Activated T-cell treated with anti-CD3 and anti-CD28 coated beads, Interleukin-2, amount 50 U/mL, for 4 hours (primary cell): ENCODE measurements around the gene GNG8. TPM values are rescaled to one million over a fixed set of nuclear protein-coding genes. Genes with fewer than 3 reads are reported as not detected.
A peak's percentile ranks its signal among the peaks of the same experiment; 100 is the strongest.
"Not testable (repeated sequence)": the region's sequence is repeated elsewhere in the genome, so short reads cannot be mapped to it uniquely, and the experiment has no call there.

Experiments used
- ATAC-seq, 2 donors: fragments of 200-7000 bp; cut with Tn5 transposase; one replicate each; pipeline ENCODE4 v1.10.0; 2021
- DNase-seq: peaks from one replicate; pipeline ENCODE4 v3.0.0-alpha.2; 2020
- H3K27me3 Mint-ChIP-seq: one replicate; pipeline ENCODE4 v1.8.0; 2021; ENCODE audit warnings: low read depth, mixed read lengths
- H3K36me3 Mint-ChIP-seq: one replicate; pipeline ENCODE4 v1.8.0; 2022; ENCODE audit warnings: mixed read lengths; ENCODE audit not compliant: insufficient read depth
- H3K4me1 Mint-ChIP-seq: one replicate; pipeline ENCODE4 v1.8.0; 2021; ENCODE audit warnings: low read depth, mixed read lengths
- H3K4me3 Mint-ChIP-seq: one replicate; pipeline ENCODE4 v1.8.0; 2021; ENCODE audit warnings: mild to moderate bottlenecking, moderate library complexity, mixed read lengths
- H3K9me3 Mint-ChIP-seq: one replicate; pipeline ENCODE4 v1.8.0; 2021; ENCODE audit warnings: mixed read lengths
- total RNA-seq, 3 donors: library from RNA; stranded (reverse); gene quantifications; one replicate each; pipeline ENCODE4 v1.2.1, GENCODE V29; 2021

Gene GNG8
- total RNA-seq, 3 donors from 2014 or later, result 1.5 to 2.6 (median 2.4) TPM

GRCh38 chr19:46631481-46631880 lies 4.5 kb downstream of the GNG8 start:
- Mint-ChIP-seq H3K27me3 (peaks cover 3% of the 10 kb centered on the region), H3K9me3 (no peaks in the 10 kb centered on the region), H3K4me3 (no peak overlapping the region), H3K36me3 (no peaks in the 10 kb centered on the region), H3K4me1 (peaks cover 21% of the 10 kb centered on the region)
- ATAC-seq (no peak), DNase-seq (no peak)

GRCh38 chr19:46630586-46631205 lies 5.3 kb downstream of the GNG8 start:
- H3K27me3 Mint-ChIP-seq, result peaks cover 3% of the 10 kb centered on the region
- no peaks in the 10 kb centered on the region for H3K36me3 Mint-ChIP-seq
- no peak for ATAC-seq
- H3K4me3 Mint-ChIP-seq, result peak overlapping the region; percentile 16
- H3K4me1 Mint-ChIP-seq, result peaks cover 19% of the 10 kb centered on the region
- no peaks in the 10 kb centered on the region for H3K9me3 Mint-ChIP-seq
- no peak for DNase-seq

DNA sequence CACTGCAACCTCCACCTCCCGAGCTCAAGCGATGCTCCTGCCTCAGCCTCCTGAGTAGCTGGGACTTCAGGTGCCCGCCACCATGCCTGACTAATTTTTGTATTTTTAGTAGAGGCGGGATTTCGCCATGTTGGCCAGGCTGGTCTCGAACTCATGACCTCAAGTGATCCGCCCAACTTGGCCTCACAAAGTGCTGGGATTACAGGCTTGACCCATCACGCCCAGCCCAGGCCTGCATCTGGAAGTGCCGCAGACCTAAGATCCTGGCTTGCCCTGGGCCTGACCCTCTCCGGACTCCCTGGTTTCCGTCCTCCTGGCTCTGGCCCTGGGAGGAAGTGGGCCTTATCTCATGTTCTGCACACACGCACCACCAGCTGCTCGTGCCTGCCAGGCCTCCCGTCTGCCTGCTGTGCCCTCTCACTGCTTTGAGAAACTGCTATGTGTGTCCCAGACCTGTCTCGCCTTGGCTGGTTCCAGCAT lies 6.4 kb downstream of the GNG8 start:
- ATAC-seq (no peak), DNase-seq (no peak)
- H3K27me3 Mint-ChIP-seq, result peaks cover 3% of the 10 kb centered on the region
- H3K4me3 Mint-ChIP-seq, result no peak overlapping the region
- H3K9me3 Mint-ChIP-seq, result no peaks in the 10 kb centered on the region
- H3K4me1 Mint-ChIP-seq, result peaks cover 25% of the 10 kb centered on the region
- H3K36me3 Mint-ChIP-seq, result no peaks in the 10 kb centered on the region

GRCh38 chr19:46628970-46629369 lies 7.0 kb downstream of the GNG8 start:
- H3K27me3 Mint-ChIP-seq, DNase-seq, H3K9me3 Mint-ChIP-seq, ATAC-seq, H3K4me3 Mint-ChIP-seq, H3K36me3 Mint-ChIP-seq: not testable (repeated sequence)
- peaks cover 29% of the 10 kb centered on the region for H3K4me1 Mint-ChIP-seq

DNA sequence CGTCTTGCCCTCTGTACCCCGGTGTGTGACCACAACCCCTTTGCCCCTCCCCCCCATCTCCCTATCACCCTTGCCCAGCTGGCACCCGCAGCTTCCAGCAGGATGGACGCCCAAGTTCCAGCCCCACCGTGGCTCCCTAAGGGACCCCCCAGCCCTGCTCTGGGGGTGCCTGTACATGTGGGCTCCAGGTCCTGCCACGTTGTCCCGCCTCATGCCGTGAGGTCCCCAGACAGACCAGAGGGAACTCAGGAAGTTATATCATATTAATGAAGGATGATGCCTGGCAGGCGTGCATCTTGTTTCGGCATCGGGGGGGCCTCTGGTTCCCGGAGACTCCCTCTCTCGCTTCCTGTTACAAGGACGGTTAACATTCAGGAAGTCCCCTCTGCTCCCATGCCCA lies 9.6 kb downstream of the GNG8 start:
- Mint-ChIP-seq H3K27me3 (peaks cover 3% of the 10 kb centered on the region), H3K4me3 (no peak overlapping the region)
- ATAC-seq, result no peak

GRCh38 chr19:46625731-46626130 lies 10.3 kb downstream of the GNG8 start:
- H3K9me3 Mint-ChIP-seq, result no peaks in the 10 kb centered on the region
- ATAC-seq (no peak), DNase-seq (no peak)
- peaks cover 3% of the 10 kb centered on the region for H3K27me3 Mint-ChIP-seq
- H3K36me3 Mint-ChIP-seq, result no peaks in the 10 kb centered on the region
- no peak overlapping the region for H3K4me3 Mint-ChIP-seq
- peaks cover 35% of the 10 kb centered on the region for H3K4me1 Mint-ChIP-seq

More for the DNA sequence above, 9.6 kb downstream of the GNG8 start:
- Mint-ChIP-seq H3K9me3 (no peaks in the 10 kb centered on the region), H3K36me3 (no peaks in the 10 kb centered on the region), H3K4me1 (peaks cover 29% of the 10 kb centered on the region)
- no peak for DNase-seq

- H3K4me3 Mint-ChIP-seq, result peak within 1 kb of the TSS; percentile 68
- H3K9me3 Mint-ChIP-seq, result no peaks in the 10 kb centered on the region
- H3K36me3 Mint-ChIP-seq, result no peaks in the 10 kb centered on the region
- H3K4me1 Mint-ChIP-seq, result peaks cover 41% of the 10 kb centered on the region
- ATAC-seq (peak; percentile 24 to 57), DNase-seq (no peak)
- H3K27me3 Mint-ChIP-seq, result peaks cover 3% of the 10 kb centered on the region
These were observed 10.9 kb downstream of the GNG8 start, which contains the start of gene PTGIR for GRCh38 chr19:46624958-46625661. Gene PTGIR (minus strand): TSS chr19:46625089. CDS start chr19:46624225, 864 bp downstream.

DNA sequence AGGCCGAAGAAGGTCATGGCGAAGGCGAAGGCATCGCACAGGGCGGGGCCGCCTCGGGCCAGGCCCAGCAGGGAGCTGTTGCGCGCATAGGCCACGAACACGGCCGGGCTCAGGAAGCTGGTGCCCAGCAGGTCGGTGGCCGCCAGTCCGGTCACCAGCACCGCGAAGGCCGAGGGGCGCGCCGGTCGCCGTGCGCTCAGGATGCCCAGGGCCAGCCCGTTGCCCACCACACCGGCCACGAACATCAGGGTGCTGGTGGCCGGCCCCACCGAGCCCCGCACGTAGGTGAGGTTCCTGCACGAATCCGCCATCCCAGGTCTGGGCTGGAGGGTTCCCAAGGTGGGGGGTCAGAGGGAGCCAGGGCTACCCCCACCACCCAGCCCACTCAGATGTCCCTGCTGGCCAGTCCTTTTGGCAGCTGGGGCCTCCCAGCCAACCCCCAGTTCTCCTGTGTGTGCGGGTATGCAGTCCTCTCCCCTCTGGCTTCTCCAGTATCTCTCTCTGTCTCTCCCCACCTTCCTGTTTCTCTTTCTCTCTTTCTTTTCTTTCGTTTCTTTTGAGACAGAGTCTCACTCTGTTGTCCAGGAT lies 12.0 kb downstream of the GNG8 start:
- no peaks in the 10 kb centered on the region for H3K36me3 Mint-ChIP-seq
- H3K4me3 Mint-ChIP-seq, result peak overlapping the region; percentile 68
- ATAC-seq (no peak), DNase-seq (no peak)
- H3K4me1 Mint-ChIP-seq, result peaks cover 51% of the 10 kb centered on the region
- no peaks in the 10 kb centered on the region for H3K27me3 Mint-ChIP-seq
- no peaks in the 10 kb centered on the region for H3K9me3 Mint-ChIP-seq

DNA sequence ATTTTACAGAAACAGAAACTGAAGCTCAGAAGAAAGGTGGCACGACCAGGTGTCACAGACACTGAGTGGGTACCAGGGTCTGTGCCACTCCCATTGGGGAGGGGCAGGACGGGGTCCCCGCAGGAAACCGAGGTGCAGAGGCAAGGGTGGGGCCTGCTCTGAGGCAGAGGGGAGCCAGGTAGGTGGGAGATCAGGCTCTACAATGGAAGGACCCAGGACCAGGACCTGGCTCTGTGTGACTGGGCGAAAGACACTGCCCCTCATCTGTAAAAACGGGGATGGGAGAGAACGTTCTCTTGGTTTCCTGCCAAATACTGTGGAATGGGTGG lies 13.9 kb downstream of the GNG8 start:
- Mint-ChIP-seq H3K36me3 (no peaks in the 10 kb centered on the region), H3K27me3 (no peaks in the 10 kb centered on the region), H3K9me3 (no peaks in the 10 kb centered on the region), H3K4me1 (peaks cover 60% of the 10 kb centered on the region), H3K4me3 (no peak overlapping the region)
- DNase-seq (no peak), ATAC-seq (no peak)

DNA sequence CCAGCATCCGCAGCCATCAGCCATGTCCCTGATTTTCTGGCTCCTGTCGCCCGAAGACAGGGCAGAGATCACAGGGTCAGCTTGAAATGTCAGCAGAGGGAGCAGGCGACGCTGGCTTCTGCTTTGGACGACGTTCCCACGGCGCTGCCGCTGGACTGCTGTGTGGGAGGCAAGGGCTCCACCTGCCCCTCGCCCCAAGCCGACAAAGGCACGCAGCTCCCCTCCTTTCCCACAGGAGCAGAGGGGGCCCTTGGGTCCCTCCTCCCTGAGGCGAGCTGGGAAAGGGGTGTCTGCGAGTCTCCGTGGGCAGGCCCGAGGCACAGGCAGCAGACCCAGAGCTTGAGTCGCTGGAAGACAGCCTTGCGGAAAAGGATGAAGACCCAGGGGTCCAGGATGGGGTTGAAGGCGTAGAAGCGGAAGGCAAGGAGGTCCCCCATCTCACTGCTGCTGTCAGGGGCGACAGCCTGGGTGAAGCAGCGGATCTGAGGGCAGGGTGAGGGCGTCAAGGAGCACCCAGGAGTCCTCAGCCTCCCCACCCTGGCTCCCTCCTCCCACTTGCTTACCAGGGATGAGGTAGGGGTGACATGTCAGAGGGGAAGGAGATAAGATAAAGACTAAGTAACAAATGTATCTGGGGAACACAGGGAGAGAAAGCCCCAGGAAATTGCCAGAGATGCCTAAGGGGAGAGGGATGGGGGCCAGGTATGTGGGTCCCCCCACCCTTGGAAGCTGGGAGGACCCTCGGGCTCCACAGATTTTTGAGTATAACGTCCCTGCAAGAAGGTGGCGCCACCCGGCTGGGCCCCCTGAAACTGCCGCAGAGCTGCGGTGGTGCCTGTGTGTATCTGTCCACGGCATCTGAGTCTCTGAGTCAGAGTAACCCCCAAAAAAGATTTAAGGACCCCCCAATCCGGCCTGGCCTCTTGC lies 14.5 kb downstream of the GNG8 start:
- no peaks in the 10 kb centered on the region for H3K36me3 Mint-ChIP-seq
- no peaks in the 10 kb centered on the region for H3K9me3 Mint-ChIP-seq
- H3K4me3 Mint-ChIP-seq, result peak overlapping the region; percentile 58
- DNase-seq (no peak), ATAC-seq (no peak)
- H3K4me1 Mint-ChIP-seq, result peaks cover 66% of the 10 kb centered on the region
- no peaks in the 10 kb centered on the region for H3K27me3 Mint-ChIP-seq

GRCh38 chr19:46620716-46621115 lies 15.3 kb downstream of the GNG8 start:
- no peaks in the 10 kb centered on the region for H3K27me3 Mint-ChIP-seq
- H3K36me3 Mint-ChIP-seq, result no peaks in the 10 kb centered on the region
- no peak overlapping the region for H3K4me3 Mint-ChIP-seq
- DNase-seq (no peak), ATAC-seq (no peak)
- peaks cover 71% of the 10 kb centered on the region for H3K4me1 Mint-ChIP-seq
- H3K9me3 Mint-ChIP-seq, result no peaks in the 10 kb centered on the region

DNA sequence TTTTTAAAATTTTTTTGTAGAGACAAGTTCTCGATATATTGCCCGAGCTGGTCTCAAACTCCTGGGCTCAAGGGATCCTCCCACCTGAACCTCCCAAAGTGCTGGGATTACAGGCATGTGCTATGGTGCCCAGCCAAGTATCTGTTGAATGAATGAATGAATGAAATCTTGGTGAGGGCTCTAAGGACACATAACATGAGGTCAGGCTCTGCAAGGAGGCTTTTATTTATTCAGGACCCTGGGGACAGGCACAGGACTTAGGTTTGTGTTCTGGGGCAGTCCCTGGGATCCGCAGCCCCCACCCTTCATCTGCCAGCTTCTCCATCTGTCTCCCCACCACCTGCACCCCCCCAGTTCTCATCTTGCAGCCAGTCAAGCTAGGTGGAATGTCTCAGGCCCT lies 15.7 kb downstream of the GNG8 start:
- no peak for ATAC-seq
- Mint-ChIP-seq H3K36me3 (no peaks in the 10 kb centered on the region), H3K4me3 (no peak overlapping the region), H3K9me3 (no peaks in the 10 kb centered on the region), H3K4me1 (peaks cover 68% of the 10 kb centered on the region), H3K27me3 (no peaks in the 10 kb centered on the region)
- DNase-seq, result no peak

DNA sequence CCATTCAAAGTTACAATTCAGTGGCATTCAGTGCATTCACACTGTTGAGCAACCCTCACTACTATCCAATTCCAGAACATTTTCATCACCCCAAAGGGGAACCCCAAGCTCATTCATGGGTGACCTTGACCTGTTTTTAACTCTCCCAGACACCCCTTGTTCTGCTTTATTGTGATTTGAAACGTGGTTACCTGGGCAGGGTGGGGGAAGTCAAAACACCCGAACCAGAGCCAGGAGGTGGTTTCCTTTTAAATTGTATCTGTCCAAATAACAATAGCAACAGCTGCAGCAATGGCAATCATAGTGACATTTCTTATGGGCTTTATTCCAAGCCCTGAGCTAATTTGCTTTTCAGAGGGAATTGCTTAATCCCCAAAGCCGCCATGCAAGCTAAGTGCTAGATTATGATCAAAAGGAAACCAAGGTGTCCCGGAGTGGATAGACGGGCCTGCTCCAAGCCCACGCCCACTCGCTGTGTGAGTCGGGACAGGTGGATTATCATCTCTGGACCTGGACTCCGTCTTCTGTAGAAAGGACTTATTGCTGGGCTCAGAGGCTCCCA lies 17.3 kb downstream of the GNG8 start:
- Mint-ChIP-seq H3K9me3 (no peaks in the 10 kb centered on the region), H3K27me3 (no peaks in the 10 kb centered on the region), H3K4me1 (peaks cover 65% of the 10 kb centered on the region), H3K4me3 (peak overlapping the region; percentile 59), H3K36me3 (no peaks in the 10 kb centered on the region)
- ATAC-seq, result no peak
- no peak for DNase-seq

- Mint-ChIP-seq H3K4me1 (peaks cover 70% of the 10 kb centered on the region), H3K27me3 (no peaks in the 10 kb centered on the region), H3K36me3 (no peaks in the 10 kb centered on the region), H3K4me3 (no peak overlapping the region), H3K9me3 (no peaks in the 10 kb centered on the region)
- no peak for ATAC-seq
- DNase-seq, result no peak
These were observed 18.4 kb downstream of the GNG8 start for GRCh38 chr19:46617601-46618000.
